ENCODE data around the gene TOMM34.

DNA sequence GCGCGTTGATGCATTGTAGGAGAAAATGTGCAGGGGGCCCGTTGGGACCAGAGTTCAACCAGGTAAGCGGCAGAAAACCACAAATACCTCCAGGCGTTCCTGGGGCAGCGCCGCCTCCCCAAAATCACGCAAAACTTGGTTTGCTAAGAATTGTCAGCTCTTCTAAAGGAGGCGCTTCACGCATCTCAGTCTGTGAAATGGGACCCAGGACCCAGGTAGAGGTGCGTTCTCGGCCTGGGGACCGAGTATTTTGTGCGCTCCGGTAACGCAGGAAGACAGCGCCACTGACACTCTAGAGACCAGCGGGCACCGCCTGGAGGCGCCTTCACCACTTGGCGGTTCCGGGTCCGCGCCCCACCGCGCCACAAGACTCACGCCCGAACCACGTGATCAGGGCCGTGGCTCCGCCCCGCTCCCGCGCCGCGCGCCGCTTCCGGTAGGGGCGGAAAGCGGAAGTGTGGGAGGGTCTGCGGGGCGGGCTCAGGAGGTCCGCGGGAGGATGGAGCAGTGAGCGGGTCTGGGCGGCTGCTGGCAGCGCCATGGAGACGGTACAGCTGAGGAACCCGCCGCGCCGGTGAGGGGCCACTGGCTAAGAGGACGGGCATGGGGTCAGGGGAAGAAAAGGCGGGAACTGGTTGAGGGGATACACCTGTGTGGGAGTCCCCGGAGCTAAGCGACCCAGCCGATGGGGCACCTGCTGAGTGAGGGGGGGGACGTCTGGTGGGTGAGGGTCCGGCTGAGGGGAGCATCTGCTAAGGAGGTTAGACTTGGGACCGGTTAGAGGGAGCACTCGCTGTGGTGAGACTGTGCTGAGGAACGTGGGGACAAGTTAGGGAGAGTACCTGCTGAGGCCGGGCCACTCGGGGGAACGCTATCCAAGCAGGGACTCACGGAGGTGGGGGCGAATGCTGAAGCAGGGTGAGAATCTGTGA, 6.1 kb upstream of the TOMM34 start, which contains the start of gene STK4:
- TF ChIP-seq, protein P1, sequence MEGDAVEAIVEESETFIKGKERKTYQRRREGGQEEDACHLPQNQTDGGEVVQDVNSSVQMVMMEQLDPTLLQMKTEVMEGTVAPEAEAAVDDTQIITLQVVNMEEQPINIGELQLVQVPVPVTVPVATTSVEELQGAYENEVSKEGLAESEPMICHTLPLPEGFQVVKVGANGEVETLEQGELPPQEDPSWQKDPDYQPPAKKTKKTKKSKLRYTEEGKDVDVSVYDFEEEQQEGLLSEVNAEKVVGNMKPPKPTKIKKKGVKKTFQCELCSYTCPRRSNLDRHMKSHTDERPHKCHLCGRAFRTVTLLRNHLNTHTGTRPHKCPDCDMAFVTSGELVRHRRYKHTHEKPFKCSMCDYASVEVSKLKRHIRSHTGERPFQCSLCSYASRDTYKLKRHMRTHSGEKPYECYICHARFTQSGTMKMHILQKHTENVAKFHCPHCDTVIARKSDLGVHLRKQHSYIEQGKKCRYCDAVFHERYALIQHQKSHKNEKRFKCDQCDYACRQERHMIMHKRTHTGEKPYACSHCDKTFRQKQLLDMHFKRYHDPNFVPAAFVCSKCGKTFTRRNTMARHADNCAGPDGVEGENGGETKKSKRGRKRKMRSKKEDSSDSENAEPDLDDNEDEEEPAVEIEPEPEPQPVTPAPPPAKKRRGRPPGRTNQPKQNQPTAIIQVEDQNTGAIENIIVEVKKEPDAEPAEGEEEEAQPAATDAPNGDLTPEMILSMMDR (IDR thresholded peaks at IDR 0.05), result peak in 5 of 6 experiments; percentile 37 to 71 (median 52)
- peak in 3 of 4 donors; percentile 60 to 96 (median 85) for TF ChIP-seq POLR2A (IDR thresholded peaks at IDR 0.05)
